T-helper 1 cell (primary cell): Measurements from ENCODE around the gene PYGM.
A peak's percentile ranks its signal among the peaks of the same experiment; 100 is the strongest.

Experiments
- DNase-seq, 5 donors: peaks; one replicate each; pipeline ENCODE4 v3.0.0-alpha.2; 2012 to 2020

PYGM gene

DNA sequence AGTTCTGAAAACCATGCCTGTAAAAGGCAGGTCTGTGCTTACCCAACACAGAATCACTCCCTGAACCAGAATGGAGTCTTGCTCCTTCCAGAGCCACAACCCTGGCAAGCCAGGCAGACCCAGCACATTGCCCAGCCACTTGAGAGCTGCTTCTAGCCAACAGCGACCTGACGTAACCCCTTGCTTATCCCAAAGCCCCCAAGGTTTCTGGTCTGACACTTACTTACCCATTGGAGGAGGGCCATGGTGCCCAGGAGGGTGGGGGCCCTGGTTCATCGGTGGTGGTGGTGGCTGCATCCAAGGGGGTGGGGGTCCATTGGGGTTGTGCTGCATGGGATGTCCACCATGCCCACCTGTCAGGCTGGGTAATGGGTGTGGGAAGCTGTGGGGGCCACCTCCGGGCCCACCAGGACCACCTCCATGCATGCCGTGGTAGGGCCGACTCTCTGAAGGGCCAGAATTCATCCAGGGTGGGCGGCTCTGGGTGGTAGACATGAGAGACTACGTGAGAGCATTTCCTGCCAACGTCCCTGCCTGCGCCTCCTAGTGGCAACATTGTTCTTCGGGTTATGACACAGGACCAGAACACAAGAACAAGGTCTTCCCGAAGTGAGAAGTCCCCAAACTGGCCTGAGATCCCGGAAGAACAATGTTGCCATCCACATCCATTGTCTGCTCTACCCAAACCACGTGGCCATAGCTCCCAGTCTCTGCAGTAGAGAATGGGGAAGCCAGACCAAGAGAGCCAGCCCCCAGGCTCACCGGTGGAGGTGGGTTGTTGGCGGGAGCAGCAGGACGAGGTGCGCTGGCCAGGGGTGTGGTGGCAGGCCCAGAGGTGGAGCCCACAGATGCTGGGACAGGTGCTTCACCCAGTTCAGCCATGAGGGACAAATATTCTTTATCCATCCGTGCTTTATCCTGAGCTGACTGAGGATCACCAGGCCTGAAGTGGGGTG is 7.8 kb upstream of the PYGM start:
- peak; percentile 50 to 86 (median 73) for DNase-seq

DNA sequence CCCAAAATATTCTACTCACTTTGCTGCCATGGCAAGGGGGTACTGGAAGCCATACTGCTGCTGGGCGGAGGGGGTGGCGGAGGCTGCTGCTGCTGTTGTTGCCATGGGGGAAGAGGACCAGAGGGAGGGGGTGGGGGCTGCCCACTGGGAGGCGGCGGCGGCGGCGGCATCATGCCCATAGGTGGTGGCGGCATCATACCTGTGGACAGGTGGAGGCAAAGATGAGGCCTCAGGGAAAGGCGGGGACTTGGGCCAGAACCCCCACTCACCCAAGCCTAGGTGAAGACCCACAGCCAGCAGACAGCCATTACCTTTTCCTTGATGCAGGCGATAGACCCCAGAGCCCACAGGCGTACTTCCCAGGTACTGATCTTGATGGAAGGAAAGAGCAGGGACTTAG is 7.1 kb upstream of the PYGM start:
- DNase-seq = no peak

DNA sequence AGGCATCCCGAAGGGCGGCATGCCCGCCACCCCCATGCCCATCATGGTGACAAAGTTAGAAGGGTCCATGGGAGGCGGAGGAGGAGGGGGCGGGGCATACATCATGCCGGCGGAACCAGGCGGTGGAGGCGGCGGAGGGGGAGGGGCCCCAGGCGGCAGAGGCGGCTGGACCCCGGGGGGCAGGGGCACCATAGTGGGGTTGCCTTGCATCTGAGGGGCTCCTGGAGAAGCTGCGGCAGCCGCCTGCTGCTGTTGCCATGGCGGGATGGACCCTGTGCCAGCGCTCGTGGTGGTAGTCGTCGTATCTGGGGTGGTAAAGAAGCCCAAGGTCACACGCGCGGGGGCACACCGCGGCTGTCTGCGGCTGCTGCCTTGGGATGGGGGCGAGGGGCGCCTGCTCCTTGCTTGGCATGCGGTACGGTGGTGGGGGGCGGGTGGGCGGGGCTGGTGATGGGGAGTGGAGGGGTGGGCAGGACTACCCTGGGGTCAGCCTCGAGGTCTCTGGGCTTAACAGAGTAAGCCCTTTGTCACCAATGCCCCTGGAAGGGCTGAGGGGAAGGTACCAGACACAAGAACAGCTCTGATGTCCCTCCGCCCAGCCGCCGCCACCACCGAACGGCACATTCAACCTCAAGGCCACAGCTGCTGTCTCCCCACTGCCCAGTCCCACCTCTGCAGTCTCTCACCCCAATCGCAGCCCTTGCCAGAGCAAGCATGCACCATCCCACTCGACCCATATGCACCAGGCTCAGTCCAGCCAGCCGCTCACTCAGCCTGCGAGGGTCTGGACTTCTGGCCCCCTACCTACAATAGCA is 6.3 kb upstream of the PYGM start:
- DNase-seq = no peak

DNA sequence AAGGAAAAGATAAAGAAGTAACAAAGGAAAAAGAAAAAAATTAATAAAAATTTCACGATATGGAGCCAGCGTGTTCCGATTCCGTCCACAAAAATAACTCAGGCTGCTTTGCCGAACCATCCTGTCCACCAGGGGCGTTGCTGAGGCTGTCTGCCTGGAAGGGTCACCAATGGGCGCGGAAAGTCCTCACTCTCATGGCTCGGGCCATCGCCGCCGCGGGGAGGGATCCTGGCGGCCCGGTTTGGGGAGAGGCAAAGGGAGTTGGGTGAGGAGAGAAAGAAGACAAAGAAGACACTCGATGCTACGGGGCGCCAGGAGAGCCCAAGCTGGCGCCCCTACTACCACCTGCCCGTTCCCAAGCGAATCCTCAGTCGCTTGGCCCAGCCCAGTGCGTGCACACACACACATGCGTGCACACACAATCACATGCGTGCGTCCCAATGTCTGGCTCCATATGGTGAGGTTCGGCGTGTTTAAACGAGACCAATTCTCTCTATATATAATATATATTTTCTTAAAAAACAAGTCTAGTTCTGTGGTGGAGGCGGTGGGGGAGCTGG is 5.6 kb upstream of the PYGM start:
- DNase-seq = no peak

DNA sequence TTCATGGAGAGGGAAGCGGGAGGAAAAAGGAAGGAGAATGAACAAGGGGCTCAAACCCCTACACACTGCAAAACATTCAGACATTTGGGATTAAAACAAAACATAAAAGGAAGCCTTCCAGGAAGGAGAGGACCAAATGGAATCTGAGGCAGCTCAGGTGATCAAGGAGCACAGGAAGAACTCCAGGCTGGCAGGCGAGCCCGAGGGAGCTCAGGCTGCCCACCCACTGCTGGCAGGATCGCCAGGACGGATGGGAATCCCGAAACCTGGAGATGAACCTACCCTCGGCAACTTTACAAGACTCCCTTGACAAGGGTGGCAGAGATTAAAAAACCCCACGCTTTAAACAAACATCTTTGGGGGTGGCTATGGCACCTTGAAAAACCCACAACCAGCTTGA is 5.0 kb upstream of the PYGM start:
- no peak for DNase-seq

DNA sequence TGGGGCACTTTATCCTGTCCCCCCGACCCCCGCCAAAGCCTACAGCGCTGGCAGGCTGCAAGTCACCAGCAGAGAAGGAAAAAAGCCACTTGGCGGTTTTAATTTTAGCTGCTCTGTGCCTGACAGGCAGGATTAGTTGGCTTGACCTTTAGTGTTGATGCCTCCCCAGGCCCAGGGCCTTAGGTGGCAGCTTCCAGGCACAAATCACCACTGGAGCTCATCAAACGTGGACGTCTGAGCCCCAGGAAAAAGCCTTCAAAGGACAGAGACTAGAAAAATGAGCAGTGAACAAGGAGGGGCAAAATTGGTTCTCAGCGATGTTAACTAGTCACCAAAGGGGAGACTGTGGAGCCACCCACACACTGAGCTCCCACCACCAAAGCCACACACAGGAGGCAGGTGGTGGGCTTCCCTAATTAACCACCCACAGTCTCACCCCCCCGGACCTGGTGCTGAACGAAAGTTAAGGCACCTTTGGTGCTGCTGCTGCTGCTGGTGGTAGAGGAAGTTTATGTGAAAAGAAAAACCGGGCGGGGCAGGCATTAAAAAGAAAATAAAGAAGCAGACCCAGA is 4.4 kb upstream of the PYGM start:
- DNase-seq = peak in 3 of 5 donors; percentile 53 to 67 (median 62)

DNA sequence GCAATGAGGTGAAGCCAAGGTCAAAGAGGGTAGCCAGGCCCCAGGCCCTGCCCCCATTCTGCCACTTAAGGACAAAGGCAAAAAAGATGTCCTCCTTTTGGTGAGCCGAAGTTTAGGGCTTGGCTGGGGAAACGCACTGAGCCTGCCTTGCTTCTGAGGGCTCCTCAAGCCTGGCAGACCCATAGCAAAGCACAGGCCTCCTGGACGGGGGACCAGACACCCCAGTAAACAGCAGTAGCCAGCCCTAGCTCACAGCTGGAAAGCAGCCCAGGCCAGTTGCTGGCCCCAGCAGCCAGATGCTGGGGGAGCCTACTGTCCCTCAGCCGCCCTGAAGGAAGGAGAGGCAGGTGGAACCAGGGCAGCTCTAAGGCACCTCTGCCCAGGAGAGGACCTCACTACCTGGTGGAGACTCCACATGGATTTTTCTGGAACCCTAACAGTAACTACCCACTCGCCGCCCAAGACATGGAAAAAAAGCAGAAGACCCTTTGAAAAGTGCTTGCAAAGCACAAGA is 3.8 kb upstream of the PYGM start:
- no peak for DNase-seq

DNA sequence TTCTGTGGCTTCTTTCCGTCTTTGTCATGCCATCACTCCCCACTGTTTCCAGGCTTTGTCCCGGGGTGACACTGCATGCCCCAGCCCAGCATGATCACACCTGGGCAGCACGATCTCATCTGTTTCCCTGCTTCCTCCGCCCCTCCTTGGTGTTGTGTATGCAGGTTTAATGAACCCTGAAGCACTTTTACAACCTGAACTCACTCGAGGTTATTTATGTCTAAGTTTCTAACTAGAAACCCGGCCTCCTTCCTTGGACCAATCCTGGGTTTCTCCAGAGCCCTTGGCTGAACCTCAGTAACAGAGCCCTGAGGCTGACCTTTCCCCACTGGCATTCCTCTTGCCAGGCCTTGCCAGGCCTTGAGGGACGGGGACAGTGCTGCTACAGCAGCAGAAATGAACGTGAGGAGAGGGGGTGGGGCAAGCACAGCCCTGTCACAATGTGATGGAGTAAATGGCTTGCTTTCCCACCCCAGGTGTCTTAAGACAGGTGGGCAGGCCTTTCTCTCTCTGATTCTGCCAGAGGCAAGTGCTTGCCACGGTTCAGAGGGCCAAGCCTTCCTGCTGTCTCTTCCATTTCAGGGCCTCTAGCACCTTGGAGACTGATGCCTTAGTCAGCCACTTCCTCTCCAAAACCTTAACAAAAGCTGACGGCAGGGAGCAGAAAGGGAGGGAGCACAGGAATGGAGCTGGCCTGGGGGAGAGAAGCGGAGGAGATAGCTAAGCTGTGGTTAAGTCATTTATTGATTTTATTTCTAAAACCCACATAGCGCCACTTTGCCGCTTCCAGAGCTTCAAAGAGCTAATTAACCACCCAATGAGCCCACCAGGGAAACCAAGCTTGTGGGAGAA is 3.1 kb upstream of the PYGM start:
- DNase-seq = peak in 1 of 5 donors; percentile 41

DNA sequence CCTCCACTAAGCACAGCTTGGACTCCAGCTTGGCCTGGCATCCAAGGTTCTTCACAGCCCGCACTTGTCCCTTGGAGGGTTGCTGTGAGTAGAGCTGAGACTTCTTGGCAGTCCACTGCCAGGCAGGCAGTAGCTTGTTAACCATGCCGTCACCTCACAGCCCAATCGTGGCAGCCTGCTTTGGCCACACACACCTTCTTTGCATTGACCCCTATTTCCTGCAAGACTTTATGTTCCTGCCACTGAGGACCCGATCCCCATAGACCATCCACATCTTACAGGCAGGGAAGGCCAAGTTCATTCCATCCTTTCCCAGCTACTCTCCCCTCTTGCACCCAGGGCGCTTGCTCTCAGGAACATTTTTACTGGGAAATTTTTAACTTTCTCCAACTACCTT is 2.5 kb upstream of the PYGM start:
- no peak for DNase-seq

DNA sequence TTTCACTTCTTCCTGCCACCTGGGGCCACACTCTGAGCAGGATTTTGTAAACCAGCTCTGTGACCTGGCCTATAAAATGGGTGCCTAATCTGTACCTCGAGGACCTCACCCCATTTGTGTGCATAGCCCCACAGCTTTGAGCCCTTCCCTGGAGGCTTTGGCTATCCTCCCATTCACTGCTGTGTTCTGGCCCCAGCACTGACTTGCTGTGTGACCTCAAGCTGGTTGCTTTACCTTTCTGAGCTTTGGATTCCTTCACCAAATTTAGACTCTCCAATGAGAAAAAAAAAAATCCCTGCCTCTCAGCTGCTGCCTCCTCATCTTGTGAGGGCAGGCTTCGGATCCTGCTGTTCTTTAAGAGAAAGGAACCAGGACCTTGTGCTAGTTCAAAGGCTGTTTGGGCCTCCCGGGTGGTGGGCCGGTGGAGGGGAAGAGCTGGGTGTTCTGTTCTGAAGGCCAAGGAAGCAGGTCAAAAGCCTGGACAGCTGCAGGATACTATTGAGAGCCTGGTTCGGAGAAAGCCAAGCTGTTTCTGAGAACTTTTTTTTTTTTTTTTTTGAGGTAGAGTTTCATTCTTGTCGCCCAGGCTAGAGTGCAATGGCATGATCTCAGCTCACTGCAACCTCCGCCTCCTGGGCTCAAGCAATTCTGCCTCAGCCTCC is 1.1 kb upstream of the PYGM start:
- DNase-seq = peak in 1 of 5 donors; percentile 70

DNA sequence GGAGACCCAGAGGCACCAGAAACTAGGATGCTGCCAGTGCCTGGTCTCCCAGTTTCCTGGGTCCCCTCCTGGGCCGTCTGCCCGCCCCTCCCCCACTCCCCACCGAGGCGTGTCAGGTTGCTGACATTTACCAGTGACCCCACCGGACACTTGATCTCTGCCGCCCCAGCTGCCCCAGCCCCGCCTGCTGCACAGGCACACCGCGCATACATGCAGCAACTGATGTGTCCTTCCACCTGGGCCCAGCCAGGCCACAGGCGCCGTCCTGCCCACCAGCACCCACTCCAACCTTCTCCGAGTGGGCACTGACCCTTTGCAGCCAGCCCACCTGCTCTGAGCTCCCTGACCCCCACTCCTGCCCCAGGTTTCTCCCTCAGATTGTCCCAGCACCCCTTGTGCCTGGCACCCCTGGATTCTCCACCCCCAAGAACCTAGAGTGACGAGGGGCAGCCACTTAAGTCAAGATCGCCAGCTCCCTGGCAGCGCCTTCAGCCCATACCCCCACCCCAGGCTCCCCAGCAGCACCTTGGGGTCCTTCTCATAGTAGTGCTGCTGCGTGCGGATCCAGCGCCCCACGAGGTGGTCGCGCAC is 548 bp downstream of the PYGM start:
- DNase-seq = no peak

DNA sequence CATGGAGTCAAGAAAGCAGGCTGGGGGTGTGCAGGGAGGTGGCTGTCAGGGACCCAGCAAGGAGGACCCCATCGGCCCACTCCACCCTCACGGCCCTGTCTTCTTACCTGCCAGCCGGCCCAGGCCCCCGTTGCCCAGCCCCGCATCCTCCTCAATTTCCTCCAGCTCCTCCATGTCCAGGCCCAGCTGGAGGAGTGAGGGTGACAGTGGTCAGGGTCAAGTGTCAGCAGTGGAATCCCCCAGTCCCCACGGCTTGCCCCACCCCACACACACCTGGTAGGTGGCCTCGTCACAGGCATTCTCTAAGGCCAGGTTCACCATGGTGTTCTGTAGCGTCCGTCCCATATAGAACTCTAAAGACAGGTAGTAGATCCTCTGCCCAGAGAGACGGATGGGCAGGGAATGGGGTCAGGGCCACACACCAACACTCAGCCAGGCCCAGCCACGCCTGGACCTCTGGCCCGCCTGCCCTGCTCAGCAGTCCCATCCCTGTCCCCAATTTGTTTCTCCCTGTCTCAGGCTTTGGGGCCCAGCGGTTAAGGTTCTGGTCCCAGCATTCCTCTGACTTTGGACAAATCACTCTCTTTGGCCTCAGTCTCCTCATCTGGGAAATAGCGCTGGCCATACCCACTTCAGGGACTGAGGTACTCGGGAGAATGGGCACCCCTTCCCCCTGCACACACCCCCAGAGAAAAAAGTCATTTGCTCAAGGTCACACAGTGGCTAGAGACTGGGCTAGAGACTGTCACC is 1.3 kb downstream of the PYGM start:
- DNase-seq = no peak

DNA sequence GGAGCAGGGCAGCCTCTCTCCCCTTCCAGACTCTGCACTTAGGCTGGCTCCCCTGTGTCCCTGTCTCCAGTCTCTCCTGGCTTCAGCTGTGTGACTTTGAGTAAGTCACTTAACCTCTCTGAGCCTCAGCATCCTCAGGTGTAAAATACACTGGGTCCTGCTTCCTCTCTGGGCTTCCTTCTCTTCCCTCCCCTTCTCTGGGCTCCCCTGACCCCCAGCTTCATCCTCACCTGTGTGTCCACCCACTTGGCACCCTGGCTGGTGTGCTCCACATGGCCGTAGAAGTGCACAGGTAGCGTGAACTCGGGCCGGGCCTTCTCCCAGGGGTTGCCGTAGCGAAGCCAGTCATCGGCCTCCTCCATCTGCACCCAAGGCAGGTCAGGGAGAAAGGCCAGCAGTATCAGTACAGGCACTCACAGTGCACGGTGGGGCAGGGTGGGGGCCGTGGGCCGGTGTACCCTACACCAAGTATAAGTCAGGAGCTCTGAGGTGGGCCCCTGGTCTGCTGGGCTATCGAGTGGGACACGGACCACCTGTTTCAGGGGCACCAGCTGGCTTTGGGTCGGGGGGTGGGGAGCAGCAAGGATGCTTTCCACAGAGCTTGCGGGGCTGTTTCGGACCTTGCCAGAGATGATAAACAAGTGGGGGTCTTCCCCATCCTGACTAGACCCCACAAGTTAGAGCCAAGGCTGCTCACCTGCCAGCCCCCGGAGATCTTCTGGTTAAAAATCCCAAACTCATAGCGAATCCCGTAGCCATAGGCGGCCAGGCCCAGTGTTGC is 2.0 kb downstream of the PYGM start:
- DNase-seq = no peak

DNA sequence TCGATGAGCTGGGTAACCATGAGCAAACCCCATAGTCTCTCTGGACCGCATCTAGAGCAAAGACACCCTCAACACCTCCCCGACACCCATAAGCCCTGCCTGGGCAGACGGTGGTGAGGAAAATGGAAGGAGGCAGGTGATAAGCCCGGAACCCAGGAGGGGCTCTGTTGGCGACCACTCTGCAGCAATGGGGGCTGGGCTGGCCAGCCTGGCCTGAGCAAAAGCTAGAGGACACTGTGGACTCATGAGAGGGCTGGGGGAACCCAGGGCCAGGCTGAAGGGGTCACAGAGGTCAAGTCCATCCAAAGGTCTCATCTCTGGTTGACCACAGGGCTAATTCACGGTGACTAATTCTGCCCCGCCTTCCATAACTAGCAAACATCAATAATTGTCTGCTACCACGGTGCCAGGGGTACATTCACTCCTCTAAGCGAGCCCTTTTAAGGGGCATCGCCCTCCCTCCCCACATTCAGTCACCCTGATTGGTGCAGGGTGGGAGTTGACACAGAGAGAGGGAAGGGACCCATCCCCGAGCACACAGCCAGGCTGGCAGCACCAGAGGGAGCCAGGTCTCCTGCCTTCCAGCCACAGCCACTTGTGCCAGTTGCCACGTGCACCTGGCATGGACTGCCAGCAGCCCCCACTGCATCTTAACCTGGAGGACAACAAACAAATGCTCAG is 4.0 kb downstream of the PYGM start:
- DNase-seq = no peak

DNA sequence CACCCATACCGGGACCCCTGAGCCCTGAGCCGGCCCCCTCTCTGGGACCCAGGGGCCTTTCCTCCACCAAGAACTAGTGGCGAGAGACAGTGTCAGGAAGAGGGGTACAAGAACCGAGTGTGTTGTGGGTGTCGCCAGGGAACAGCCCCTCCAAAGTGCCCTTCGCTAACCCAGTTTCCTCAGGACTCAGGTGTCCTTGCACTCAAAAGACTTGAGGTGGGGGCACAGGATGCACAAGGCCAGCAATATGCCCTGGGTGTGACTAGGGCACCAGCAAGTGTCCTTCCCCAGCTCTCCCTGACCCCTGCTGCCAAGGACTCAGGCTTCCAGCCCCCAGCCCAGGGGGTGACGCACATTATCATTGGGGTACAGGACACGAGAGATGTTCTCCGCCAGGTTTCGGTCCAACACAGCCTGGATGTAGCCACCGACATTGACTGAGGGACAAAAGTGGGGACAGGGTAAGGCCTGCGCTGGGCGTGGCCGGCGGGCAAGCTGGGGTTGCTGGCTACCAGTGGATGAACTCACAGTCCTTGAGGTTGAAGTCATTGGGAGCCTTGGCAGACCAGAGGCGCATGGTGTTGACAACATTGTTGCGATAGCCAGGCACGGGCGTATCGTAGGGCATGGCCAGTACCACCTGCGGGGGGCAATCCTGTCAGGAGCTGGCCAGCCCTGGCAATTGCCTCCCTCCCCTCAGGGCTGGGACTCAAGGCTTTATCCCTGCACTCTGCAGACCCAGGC is 4.7 kb downstream of the PYGM start:
- DNase-seq = no peak

DNA sequence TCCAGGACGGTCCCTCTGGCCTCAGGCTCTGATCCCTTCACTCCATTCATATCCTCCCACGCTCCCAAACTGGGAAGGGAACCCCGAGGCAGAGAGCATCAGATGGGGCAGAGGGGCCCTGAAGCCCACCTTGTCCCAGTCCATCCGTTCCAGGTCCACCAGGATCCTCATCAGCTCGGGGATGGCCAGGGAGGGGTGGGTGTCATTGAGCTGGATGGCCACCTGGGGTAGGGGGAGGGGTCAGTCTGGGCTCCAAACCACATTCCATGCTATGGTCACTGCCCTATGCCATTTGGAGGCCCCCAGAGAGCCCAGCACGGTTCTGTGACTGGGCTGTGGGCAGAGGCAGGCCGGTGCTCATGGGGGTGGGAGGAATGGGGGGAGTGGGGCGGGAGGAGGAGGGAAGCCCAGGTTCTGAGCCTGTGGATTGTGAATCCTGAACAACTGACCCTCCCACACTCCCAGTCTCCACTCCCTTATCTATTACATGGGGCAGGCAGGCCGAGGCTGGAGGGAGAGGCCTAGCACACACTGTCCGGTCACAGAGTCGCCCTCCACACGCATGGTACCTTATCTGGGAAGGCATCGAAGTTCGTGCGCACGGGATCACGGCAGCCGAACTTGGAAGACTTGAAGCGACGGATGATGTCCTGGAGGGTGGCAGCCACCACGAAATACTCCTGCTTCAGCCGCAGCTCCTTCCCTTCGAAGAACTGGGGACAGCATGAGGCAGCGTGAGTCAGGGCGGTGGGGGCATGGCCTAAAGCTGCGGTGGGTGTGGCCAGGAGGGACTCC is 5.5 kb downstream of the PYGM start:
- no peak for DNase-seq
